GM12878 (cell line): ENCODE results near the gene RHEBL1.

Source experiments
- CHD1 ChIP-seq: IDR thresholded peaks from 2 replicates; pipeline ENCODE4 v1.6.1; 2012; ENCODE audit warnings: low read depth, low read length, improper control_type of control experiment
- MXI1 ChIP-seq: fragments of 150-350 bp; IDR thresholded peaks from 2 replicates; pipeline ENCODE4 v1.6.1; 2011; ENCODE audit warnings: low read depth, mild to moderate bottlenecking, inconsistent platforms, low read length, improper control_type of control experiment
- POLR2A ChIP-seq: IDR thresholded peaks from 2 replicates; pipeline ENCODE4 v1.6.1; 2011; ENCODE audit warnings: low read depth, mild to moderate bottlenecking, low read length
- RAD21 ChIP-seq: IDR thresholded peaks from 2 replicates; pipeline ENCODE4 v1.6.1; 2011; ENCODE audit warnings: mild to moderate bottlenecking, low read depth, low read length, moderate library complexity; ENCODE audit not compliant: insufficient read depth
- RAD51 ChIP-seq: fragments of 450-650 bp; IDR thresholded peaks from 2 replicates; pipeline ENCODE4 v1.6.1; 2016; ENCODE audit warnings: moderate library complexity, mild to moderate bottlenecking, inconsistent platforms
- STAT3 ChIP-seq: IDR thresholded peaks from 2 replicates; pipeline ENCODE4 v1.6.1; 2011; ENCODE audit warnings: low read depth, low read length, improper control_type of control experiment
- YY1 ChIP-seq: IDR thresholded peaks from 2 replicates; pipeline ENCODE4 v1.6.1; 2011; ENCODE audit warnings: low read depth, mild to moderate bottlenecking, low read length
- TF ChIP-seq, protein P1 (sequence below): IDR thresholded peaks from 2 replicates; pipeline ENCODE4 v1.6.1; 2012; ENCODE audit warnings: low read depth, low read length, improper control_type of control experiment
- TF ChIP-seq, protein P2 (sequence below), 3 experiments: IDR thresholded peaks in 2 of 3; conservative IDR thresholded peaks in 1 of 3; 2 replicates each; pipeline ENCODE4 v1.5.1; 2011; ENCODE audit warnings: low read depth in 3 of 3, low read length in 3 of 3, mild to moderate bottlenecking in 3 of 3, control low read depth in 2 of 3, moderate library complexity in 2 of 3, inconsistent platforms in 1 of 3, mixed read lengths in 1 of 3; ENCODE audit not compliant: control insufficient read depth in 2 of 3, insufficient read depth in 1 of 3; ENCODE audit errors: extremely low read depth in 1 of 3
- TF ChIP-seq, protein P3 (sequence below): IDR thresholded peaks from 2 replicates; pipeline ENCODE4 v1.6.1; 2011; ENCODE audit warnings: low read depth, low read length, improper control_type of control experiment, borderline replicate concordance

DNA sequence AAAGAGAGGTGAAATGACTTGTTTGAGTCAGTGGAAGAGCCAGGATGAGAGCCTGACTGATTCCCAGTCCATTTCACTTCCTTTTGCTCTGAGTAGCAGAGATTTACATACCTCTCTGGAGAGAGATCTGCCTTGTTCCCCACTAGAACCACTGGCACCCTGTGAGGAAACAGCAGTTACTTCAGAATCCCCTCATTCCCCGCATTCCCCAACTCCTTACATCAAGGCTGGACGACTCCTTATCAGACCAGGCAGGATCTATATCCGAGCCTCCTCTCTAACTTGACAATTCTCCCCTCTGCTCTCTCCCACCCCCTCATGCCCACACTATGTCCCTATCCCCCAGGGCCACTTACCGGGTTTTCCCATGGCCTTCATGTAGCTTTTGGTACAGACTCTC is 3.7 kb downstream of the RHEBL1 start:
- TF ChIP-seq RAD21: no peak
- no peak for TF ChIP-seq CHD1
- no peak for TF ChIP-seq YY1
- TF ChIP-seq, protein P1, sequence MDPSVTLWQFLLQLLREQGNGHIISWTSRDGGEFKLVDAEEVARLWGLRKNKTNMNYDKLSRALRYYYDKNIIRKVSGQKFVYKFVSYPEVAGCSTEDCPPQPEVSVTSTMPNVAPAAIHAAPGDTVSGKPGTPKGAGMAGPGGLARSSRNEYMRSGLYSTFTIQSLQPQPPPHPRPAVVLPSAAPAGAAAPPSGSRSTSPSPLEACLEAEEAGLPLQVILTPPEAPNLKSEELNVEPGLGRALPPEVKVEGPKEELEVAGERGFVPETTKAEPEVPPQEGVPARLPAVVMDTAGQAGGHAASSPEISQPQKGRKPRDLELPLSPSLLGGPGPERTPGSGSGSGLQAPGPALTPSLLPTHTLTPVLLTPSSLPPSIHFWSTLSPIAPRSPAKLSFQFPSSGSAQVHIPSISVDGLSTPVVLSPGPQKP: no peak
- TF ChIP-seq STAT3: no peak
- TF ChIP-seq, protein P2, sequence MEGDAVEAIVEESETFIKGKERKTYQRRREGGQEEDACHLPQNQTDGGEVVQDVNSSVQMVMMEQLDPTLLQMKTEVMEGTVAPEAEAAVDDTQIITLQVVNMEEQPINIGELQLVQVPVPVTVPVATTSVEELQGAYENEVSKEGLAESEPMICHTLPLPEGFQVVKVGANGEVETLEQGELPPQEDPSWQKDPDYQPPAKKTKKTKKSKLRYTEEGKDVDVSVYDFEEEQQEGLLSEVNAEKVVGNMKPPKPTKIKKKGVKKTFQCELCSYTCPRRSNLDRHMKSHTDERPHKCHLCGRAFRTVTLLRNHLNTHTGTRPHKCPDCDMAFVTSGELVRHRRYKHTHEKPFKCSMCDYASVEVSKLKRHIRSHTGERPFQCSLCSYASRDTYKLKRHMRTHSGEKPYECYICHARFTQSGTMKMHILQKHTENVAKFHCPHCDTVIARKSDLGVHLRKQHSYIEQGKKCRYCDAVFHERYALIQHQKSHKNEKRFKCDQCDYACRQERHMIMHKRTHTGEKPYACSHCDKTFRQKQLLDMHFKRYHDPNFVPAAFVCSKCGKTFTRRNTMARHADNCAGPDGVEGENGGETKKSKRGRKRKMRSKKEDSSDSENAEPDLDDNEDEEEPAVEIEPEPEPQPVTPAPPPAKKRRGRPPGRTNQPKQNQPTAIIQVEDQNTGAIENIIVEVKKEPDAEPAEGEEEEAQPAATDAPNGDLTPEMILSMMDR (IDR thresholded peaks at IDR 0.05 in 2 of 3, conservative IDR thresholded peaks at IDR 0.05 in 1 of 3; ENCODE audit: control insufficient read depth in 2 of 3, extremely low read depth in 1 of 3, insufficient read depth in 1 of 3, low read depth in 3 of 3, low read length in 3 of 3): no peak
- no peak for TF ChIP-seq RAD51
- no peak for TF ChIP-seq MXI1
- no peak for TF ChIP-seq POLR2A
- TF ChIP-seq, protein P3, sequence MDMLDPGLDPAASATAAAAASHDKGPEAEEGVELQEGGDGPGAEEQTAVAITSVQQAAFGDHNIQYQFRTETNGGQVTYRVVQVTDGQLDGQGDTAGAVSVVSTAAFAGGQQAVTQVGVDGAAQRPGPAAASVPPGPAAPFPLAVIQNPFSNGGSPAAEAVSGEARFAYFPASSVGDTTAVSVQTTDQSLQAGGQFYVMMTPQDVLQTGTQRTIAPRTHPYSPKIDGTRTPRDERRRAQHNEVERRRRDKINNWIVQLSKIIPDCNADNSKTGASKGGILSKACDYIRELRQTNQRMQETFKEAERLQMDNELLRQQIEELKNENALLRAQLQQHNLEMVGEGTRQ: no peak
